Parathyroid adenoma (tissue), 2 donors: Measurements from ENCODE around the gene KRTAP4-12.
"Not testable (repeated sequence)": the region's sequence is repeated elsewhere in the genome, so short reads cannot be mapped to it uniquely, and the experiment has no call there.

Experiments
- H2AFZ ChIP-seq: fragments of 300-600 bp; sonication (generic); one replicate; pipeline ENCODE4 v1.7.0; 2017; ENCODE audit warnings: antibody characterized with exemption, mild to moderate bottlenecking
- H3K27ac ChIP-seq: fragments of 300-600 bp; sonication (generic); one replicate; pipeline ENCODE4 v1.7.0; 2017
- H3K27me3 ChIP-seq: fragments of 300-600 bp; sonication (generic); one replicate; pipeline ENCODE4 v1.7.0; 2017; ENCODE audit warnings: low read length; ENCODE audit not compliant: control insufficient read depth, insufficient read depth
- H3K36me3 ChIP-seq: fragments of 300-600 bp; sonication (generic); one replicate; pipeline ENCODE4 v1.7.0; 2017; ENCODE audit warnings: low read length; ENCODE audit not compliant: control insufficient read depth, insufficient read depth
- H3K4me1 ChIP-seq: fragments of 300-600 bp; sonication (generic); one replicate; pipeline ENCODE4 v1.7.0; 2017; ENCODE audit warnings: control low read depth
- H3K4me2 ChIP-seq: fragments of 300-600 bp; sonication (generic); one replicate; pipeline ENCODE4 v1.7.0; 2017; ENCODE audit warnings: low read length
- H3K4me3 ChIP-seq: fragments of 300-600 bp; sonication (generic); one replicate; pipeline ENCODE4 v1.7.0; 2017; ENCODE audit warnings: low read depth, low read length
- H3K79me2 ChIP-seq: fragments of 300-600 bp; sonication (generic); one replicate; pipeline ENCODE4 v1.7.0; 2017; ENCODE audit warnings: control low read depth
- H3K9ac ChIP-seq: fragments of 300-600 bp; sonication (generic); one replicate; pipeline ENCODE4 v1.7.0; 2017; ENCODE audit warnings: mild to moderate bottlenecking
- H3K9me3 ChIP-seq: fragments of 300-600 bp; sonication (generic); one replicate; pipeline ENCODE4 v1.7.0; 2017; ENCODE audit warnings: low read length; ENCODE audit not compliant: control insufficient read depth
- CTCF ChIP-seq: fragments of 300-600 bp; sonication (generic); IDR thresholded peaks from one replicate; pipeline ENCODE4 v1.7.0; 2017; ENCODE audit warnings: antibody characterized with exemption, mild to moderate bottlenecking
- donor health status: primary hyperparathyroidism.

The KRTAP4-12 gene

GRCh38 chr17:41149652-41149985, 25.6 kb upstream of the KRTAP4-12 start, which contains the start of gene KRTAP4-5:
KRTAP4-5 (minus strand) TSS chr17:41149825; CDS start chr17:41149767, 58 bp downstream.
- H3K4me1 ChIP-seq: no peaks in the 10 kb centered on the region
- H3K79me2 ChIP-seq: no peaks in the 10 kb centered on the region
- TF ChIP-seq CTCF: no peak
- H2AFZ ChIP-seq: no peak within 1 kb of the TSS
- H3K4me3 ChIP-seq: no peak within 1 kb of the TSS
- no peaks in the 10 kb centered on the region for H3K9me3 ChIP-seq
- H3K9ac ChIP-seq: no peak within 1 kb of the TSS
- H3K27ac ChIP-seq: no peak within 1 kb of the TSS
- no peaks in the 10 kb centered on the region for H3K36me3 ChIP-seq
- H3K27me3 ChIP-seq: no peaks in the 10 kb centered on the region
- no peak within 1 kb of the TSS for H3K4me2 ChIP-seq

- not testable (repeated sequence) for H3K79me2 ChIP-seq, H2AFZ ChIP-seq, H3K4me2 ChIP-seq, H3K36me3 ChIP-seq, H3K27me3 ChIP-seq, H3K4me3 ChIP-seq, H3K9ac ChIP-seq, H3K4me1 ChIP-seq, H3K27ac ChIP-seq, H3K9me3 ChIP-seq
Measured at GRCh38 chr17:41148971-41149651, 25.1 kb upstream of the KRTAP4-12 start.

GRCh38 chr17:41147531-41148204, 23.7 kb upstream of the KRTAP4-12 start:
- Histone ChIP-seq H2AFZ (no peak overlapping the region), H3K9ac (no peak overlapping the region), H3K4me2 (no peak overlapping the region), H3K4me1 (no peaks in the 10 kb centered on the region), H3K9me3 (no peaks in the 10 kb centered on the region), H3K79me2 (no peaks in the 10 kb centered on the region), H3K27me3 (no peaks in the 10 kb centered on the region), H3K36me3 (no peaks in the 10 kb centered on the region), H3K4me3 (no peak overlapping the region), H3K27ac (no peak overlapping the region)
- no peak for TF ChIP-seq CTCF

- Histone ChIP-seq H3K4me2 (no peak overlapping the region), H3K27me3 (no peaks in the 10 kb centered on the region), H3K9ac (no peak overlapping the region), H3K36me3 (no peaks in the 10 kb centered on the region), H3K9me3 (no peaks in the 10 kb centered on the region), H3K4me3 (no peak overlapping the region), H3K79me2 (no peaks in the 10 kb centered on the region), H3K27ac (no peak overlapping the region), H3K4me1 (no peaks in the 10 kb centered on the region), H2AFZ (no peak overlapping the region)
- no peak for TF ChIP-seq CTCF
Measured at GRCh38 chr17:41145261-41145660, 21.3 kb upstream of the KRTAP4-12 start.

GRCh38 chr17:41144846-41145245, 20.9 kb upstream of the KRTAP4-12 start:
- Histone ChIP-seq H3K4me2 (no peak overlapping the region), H3K27me3 (no peaks in the 10 kb centered on the region), H3K4me1 (no peaks in the 10 kb centered on the region), H3K27ac (no peak overlapping the region), H3K36me3 (no peaks in the 10 kb centered on the region), H3K9me3 (no peaks in the 10 kb centered on the region), H2AFZ (no peak overlapping the region), H3K4me3 (no peak overlapping the region), H3K79me2 (no peaks in the 10 kb centered on the region), H3K9ac (no peak overlapping the region)
- TF ChIP-seq CTCF: no peak
